Lung (tissue), 13 donors: Measurements from ENCODE around the gene PHACTR1. TPM values are rescaled to one million over a fixed set of nuclear protein-coding genes. Genes with fewer than 3 reads are reported as not detected.
A peak's percentile ranks its signal among the peaks of the same experiment; 100 is the strongest.

Source experiments
- ATAC-seq: fragments of 200-7000 bp; cut with Tn5 transposase; one replicate; pipeline ENCODE4 v1.9.1; 2020; ENCODE audit warnings: moderate number of reproducible peaks; ENCODE audit not compliant: insufficient read depth, low FRiP score
- DNase-seq, 3 donors: peaks; one replicate each; pipeline ENCODE4 v3.0.0-alpha.2; 2013 to 2017
- H3K27ac ChIP-seq, 2 donors: one replicate each; pipeline ENCODE4 v1.5.1; 2013; ENCODE audit warnings: mild to moderate bottlenecking in 2 of 2, moderate library complexity in 2 of 2, control low read depth in 1 of 2, inconsistent platforms in 1 of 2, low read depth in 1 of 2, low read length in 1 of 2
- H3K27me3 ChIP-seq, 3 donors: one replicate each; pipeline ENCODE4 v1.5.1; 2013; ENCODE audit warnings: low read length in 2 of 3; ENCODE audit not compliant: control insufficient read depth in 3 of 3, insufficient read depth in 3 of 3
- H3K36me3 ChIP-seq, 4 donors: one replicate each; pipeline ENCODE4 v1.5.1; 2013; ENCODE audit warnings: low read length in 4 of 4, mild to moderate bottlenecking in 1 of 4, moderate library complexity in 1 of 4; ENCODE audit not compliant: control insufficient read depth in 4 of 4, insufficient read depth in 4 of 4
- H3K4me1 ChIP-seq, 5 donors: one replicate each; pipeline ENCODE4 v1.5.1; 2013; ENCODE audit warnings: low read length in 5 of 5, mild to moderate bottlenecking in 2 of 5, moderate library complexity in 1 of 5; ENCODE audit not compliant: control insufficient read depth in 5 of 5, insufficient read depth in 5 of 5
- H3K4me3 ChIP-seq: one replicate; pipeline ENCODE4 v1.5.1; 2013; ENCODE audit warnings: mild to moderate bottlenecking, control low read depth, moderate library complexity
- H3K9ac ChIP-seq, 2 donors: one replicate each; pipeline ENCODE4 v1.5.1; 2013; ENCODE audit warnings: low read length in 2 of 2, control low read depth in 1 of 2; ENCODE audit not compliant: insufficient read depth in 1 of 2
- H3K9me3 ChIP-seq, 4 donors: one replicate each; pipeline ENCODE4 v1.5.1; 2013; ENCODE audit warnings: low read length in 3 of 4, mild to moderate bottlenecking in 1 of 4, moderate library complexity in 1 of 4; ENCODE audit not compliant: control insufficient read depth in 4 of 4, insufficient read depth in 3 of 4
- CTCF ChIP-seq: IDR thresholded peaks from 2 replicates; pipeline ENCODE4 v1.5.1; 2012; ENCODE audit warnings: mild to moderate bottlenecking; ENCODE audit errors: control extremely low read depth, extremely low read depth
- WGBS, 2 donors: extraction: QIAGEN DNeasy Blood & Tissue Kit; methylation state at CpG; one replicate each; pipeline ENCODE4 v1.1.7; 2013; 5-methylcytosine and 5-hydroxymethylcytosine counted together
- polyA plus RNA-seq, 2 donors: library from polyadenylated mRNA; stranded (reverse); fragments of 200-250 nt; gene quantifications; one replicate each; pipeline ENCODE4 v1.2.1, GENCODE V29; 2013
- small RNA-seq: library from RNA; depleted of rRNA; stranded (forward); fragments of <200 nt; gene quantifications from one replicate; pipeline ENCODE3, GENCODE V24; 2014; ENCODE audit warnings: low replicate concordance
- total RNA-seq, 2 donors: library from RNA; depleted of rRNA in 1 of 2; stranded (reverse); fragments of >200 nt in 1 of 2; gene quantifications; one replicate each; pipeline ENCODE4 v1.2.1, GENCODE V29; 2014 to 2021
- donor health status: control.
- donor health status: control.
- donor health status: Bipolar disorder and iron deficiency.
- donor health status: healthy.
- donor health status: DM: yes; HTN: yes; CAD: no.

PHACTR1 gene
- total and polyA plus RNA-seq, 4 donors, result 16.3 to 58.8 (median 41.9) TPM

- DNase-seq (no peak), ATAC-seq (no peak)
- 52 to 54% methylated on average over 3 of the region's 3 CpGs for WGBS, 2 donors
- Histone ChIP-seq H3K9me3 (no peaks in the 10 kb centered on the region), H3K4me1 (peaks cover 0 to 6% (median 0%) of the 10 kb centered on the region in 5 donors), H3K27ac (no peak overlapping the region), H3K4me3 (no peak overlapping the region), H3K9ac (no peak overlapping the region), H3K27me3 (no peaks in the 10 kb centered on the region), H3K36me3 (no peaks in the 10 kb centered on the region)
- no peak for TF ChIP-seq CTCF
These were observed 618.4 kb downstream of the PHACTR1 start for GRCh38 chr6:13334953-13335352.

- Histone ChIP-seq H3K9me3 (peaks cover 0 to 3% (median 0%) of the 10 kb centered on the region in 4 donors), H3K4me1 (peaks cover 0 to 6% (median 0%) of the 10 kb centered on the region in 5 donors), H3K36me3 (no peaks in the 10 kb centered on the region), H3K27ac (no peak overlapping the region), H3K9ac (no peak overlapping the region), H3K27me3 (no peaks in the 10 kb centered on the region), H3K4me3 (no peak overlapping the region)
- ATAC-seq (peak; percentile 71), DNase-seq (peak; percentile 80 to 87 (median 86))
- TF ChIP-seq CTCF, result peak; percentile 97
- WGBS, 2 donors, result 30 to 32% methylated on average over 11 of the region's 11 CpGs
These were observed 620.0 kb downstream of the PHACTR1 start for GRCh38 chr6:13336553-13336952.

- ATAC-seq (no peak), DNase-seq (no peak)
- H3K27me3 ChIP-seq, result no peaks in the 10 kb centered on the region
- no peak overlapping the region for H3K27ac ChIP-seq
- H3K9me3 ChIP-seq, result peaks cover 0 to 3% (median 0%) of the 10 kb centered on the region in 4 donors
- no peak for TF ChIP-seq CTCF
- no peaks in the 10 kb centered on the region for H3K36me3 ChIP-seq
- H3K9ac ChIP-seq, result no peak overlapping the region
- WGBS, 2 donors, result 41 to 75% methylated on average over 5 of the region's 5 CpGs
- H3K4me3 ChIP-seq, result no peak overlapping the region
- H3K4me1 ChIP-seq, result no peaks in the 10 kb centered on the region
These were observed 621.5 kb downstream of the PHACTR1 start for GRCh38 chr6:13338038-13338437.

Small RNA genes lying within 50 kb of the gene (small RNA-seq; reads per million reads assigned to genes)
- gene RNU1-11P, result 1.2 reads per million, percentile 85 among the genes with 10 or more reads in this experiment
